Keratinocyte (primary cell): ENCODE data around the gene NINJ2. TPM values are rescaled to one million over a fixed set of nuclear protein-coding genes. Genes with fewer than 3 reads are reported as not detected.

Experiments used
- DNase-seq: peaks from one replicate; pipeline ENCODE4 v3.0.0-alpha.2; 2011; ENCODE audit warnings: low read depth, missing footprints, low spot score
- FAIRE-seq: peaks from 2 replicates; lab custom pipeline; 2011; peaks lifted over from hg19 to GRCh38; lab: Jason Lieb, UNC
- H2AFZ ChIP-seq: 2 replicates; pipeline ENCODE4 v1.6.0; 2012; ENCODE audit warnings: low read length, control low read depth, inconsistent platforms; ENCODE audit not compliant: control insufficient read depth
- H3K27ac ChIP-seq: 2 replicates; pipeline ENCODE4 v1.5.1; 2011; ENCODE audit warnings: low read length; ENCODE audit not compliant: control insufficient read depth, insufficient read depth
- H3K27me3 ChIP-seq: 3 replicates; pipeline ENCODE4 v1.6.0; 2011; ENCODE audit warnings: low read length; ENCODE audit not compliant: control insufficient read depth, insufficient read depth; ENCODE audit errors: extremely low read depth
- H3K36me3 ChIP-seq, 2 experiments: 2 replicates in 1 of 2; 3 replicates in 1 of 2; pipeline ENCODE4 v1.5.1; 2011; ENCODE audit warnings: low read length in 2 of 2, mild to moderate bottlenecking in 1 of 2; ENCODE audit not compliant: control insufficient read depth in 2 of 2, insufficient read depth in 2 of 2; ENCODE audit errors: extremely low read depth in 1 of 2
- H3K4me1 ChIP-seq: 3 replicates; pipeline ENCODE4 v1.5.1; 2011; ENCODE audit warnings: low read length; ENCODE audit not compliant: control insufficient read depth, insufficient read depth; ENCODE audit errors: extremely low read depth
- H3K4me2 ChIP-seq: 3 replicates; pipeline ENCODE4 v1.6.0; 2011; ENCODE audit warnings: low read depth, low read length; ENCODE audit not compliant: control insufficient read depth, insufficient read depth; ENCODE audit errors: extremely low read depth
- H3K4me3 ChIP-seq, 3 experiments: fragments of 200-600 bp in 1 of 3; sonication (generic) in 1 of 3; 2 replicates in 2 of 3; 3 replicates in 1 of 3; pipeline ENCODE4 v1.5.1; 2011 to 2016; ENCODE audit warnings: low read length in 3 of 3, mild to moderate bottlenecking in 3 of 3, control low read depth in 2 of 3, inconsistent platforms in 1 of 3, low read depth in 1 of 3, mixed read lengths in 1 of 3, mixed run types in 1 of 3, moderate library complexity in 1 of 3; ENCODE audit not compliant: control insufficient read depth in 2 of 3, insufficient read depth in 2 of 3; ENCODE audit errors: extremely low read depth in 1 of 3
- H3K79me2 ChIP-seq: 2 replicates; pipeline ENCODE4 v1.6.0; 2012; ENCODE audit warnings: low read length; ENCODE audit not compliant: control insufficient read depth, insufficient read depth
- H3K9ac ChIP-seq: 3 replicates; pipeline ENCODE4 v1.6.0; 2011; ENCODE audit warnings: low read length; ENCODE audit not compliant: control insufficient read depth, insufficient read depth; ENCODE audit errors: extremely low read depth
- H3K9me1 ChIP-seq: 3 replicates; pipeline ENCODE4 v1.6.0; 2011; ENCODE audit warnings: low read length; ENCODE audit not compliant: control insufficient read depth, insufficient read depth; ENCODE audit errors: extremely low read depth
- H3K9me3 ChIP-seq: 2 replicates; pipeline ENCODE4 v1.5.1; 2012; ENCODE audit warnings: low read depth, low read length; ENCODE audit not compliant: control insufficient read depth
- H4K20me1 ChIP-seq: 3 replicates; pipeline ENCODE4 v1.6.0; 2011; ENCODE audit warnings: low read length; ENCODE audit not compliant: control insufficient read depth, insufficient read depth; ENCODE audit errors: extremely low read depth
- CTCF ChIP-seq, 3 experiments: IDR thresholded peaks in 1 of 3; conservative IDR thresholded peaks in 1 of 3; optimal IDR thresholded peaks in 1 of 3; 2 replicates in 2 of 3; 3 replicates in 1 of 3; pipeline versions ENCODE3 to v1.5.1; 2011; ENCODE audit warnings: low read length in 3 of 3, mild to moderate bottlenecking in 3 of 3, moderate library complexity in 2 of 3, control low read depth in 1 of 3, inconsistent platforms in 1 of 3; ENCODE audit not compliant: insufficient read depth in 2 of 3; ENCODE audit errors: extremely low read depth in 1 of 3
- EZH2 ChIP-seq: IDR thresholded peaks from one replicate; pipeline ENCODE4 v1.6.1; 2012; ENCODE audit warnings: inconsistent platforms, mild to moderate bottlenecking, low read length, moderate library complexity
- dilution Hi-C: fragments of 300-500 bp; cut with MboI; formaldehyde crosslinking; loops from one replicate; pipeline ENCODE4 v1.7.0; 2020; ENCODE audit warnings: low sequenced_read_pairs; ENCODE audit not compliant: extremely low pct_ligation_motif_present
- polyA plus RNA-seq, 5 experiments: library from polyadenylated mRNA; depleted of rRNA in 3 of 5; stranded (reverse) in 3 of 5; stranded (forward) in 1 of 5; unstranded in 1 of 5; fragments of >200 nt; gene quantifications; 1 replicate in 1 of 5; 2 replicates in 3 of 5; 3 replicates in 1 of 5; pipeline versions ENCODE4 v1.2.1 to v1.2.3, GENCODE V29; 2011 to 2012; ENCODE audit warnings: missing spikeins in 2 of 5, low read depth in 1 of 5, low replicate concordance in 1 of 5

Gene NINJ2
- polyA plus RNA-seq, 1 donor (not counting 4 experiments of a cell fraction or from before 2014, with no cell fraction given), result 0.58 TPM

GRCh38 chr12:558580-558979, 104.7 kb downstream of the NINJ2 start:
- DNase-seq, result no peak
- Histone ChIP-seq H2AFZ (no peak overlapping the region), H3K27me3 (peaks cover 10% of the 10 kb centered on the region), H3K79me2 (no peaks in the 10 kb centered on the region), H3K9ac (no peak overlapping the region), H3K36me3 (peaks cover 0 to 12% of the 10 kb centered on the region in 2 experiments), H3K4me2 (no peak overlapping the region), H4K20me1 (no peaks in the 10 kb centered on the region), H3K27ac (no peak overlapping the region), H3K4me1 (no peaks in the 10 kb centered on the region), H3K9me1 (no peaks in the 10 kb centered on the region), H3K4me3 (no peak overlapping the region), H3K9me3 (no peaks in the 10 kb centered on the region)
- TF ChIP-seq EZH2 (no peak), CTCF (optimal IDR thresholded peaks at IDR 0.05 in 1 of 3, IDR thresholded peaks at IDR 0.05 in 1 of 3, conservative IDR thresholded peaks at IDR 0.05 in 1 of 3; ENCODE audit: extremely low read depth in 1 of 3, insufficient read depth in 2 of 3, low read length in 3 of 3) (no peak)
- dilution Hi-C loops, result no loop called here
- no peak for FAIRE-seq

GRCh38 chr12:556498-556897, 106.7 kb downstream of the NINJ2 start:
- Histone ChIP-seq H3K9ac (no peak overlapping the region), H3K9me3 (no peaks in the 10 kb centered on the region), H3K4me3 (no peak overlapping the region), H3K9me1 (no peaks in the 10 kb centered on the region), H3K79me2 (no peaks in the 10 kb centered on the region), H3K36me3 (peaks cover 0 to 8% of the 10 kb centered on the region in 2 experiments), H3K4me1 (no peaks in the 10 kb centered on the region), H3K4me2 (no peak overlapping the region), H3K27ac (no peak overlapping the region), H4K20me1 (no peaks in the 10 kb centered on the region), H2AFZ (no peak overlapping the region), H3K27me3 (peaks cover 10% of the 10 kb centered on the region)
- dilution Hi-C loops, result no loop called here
- TF ChIP-seq EZH2 (no peak), CTCF (optimal IDR thresholded peaks at IDR 0.05 in 1 of 3, IDR thresholded peaks at IDR 0.05 in 1 of 3, conservative IDR thresholded peaks at IDR 0.05 in 1 of 3; ENCODE audit: extremely low read depth in 1 of 3, insufficient read depth in 2 of 3, low read length in 3 of 3) (no peak)
- FAIRE-seq (no peak), DNase-seq (no peak)
